GM19395 (cell line): Measurements from ENCODE around the gene THRB.

ENCODE experiments used
- ATAC-seq: cut with Tn5 transposase; IDR thresholded peaks from one replicate; pipeline ENCODE4 v1.9.1; 2021; ENCODE audit warnings: mild to moderate bottlenecking, moderate library complexity; ENCODE audit not compliant: unreplicated experiment

The THRB gene

DNA sequence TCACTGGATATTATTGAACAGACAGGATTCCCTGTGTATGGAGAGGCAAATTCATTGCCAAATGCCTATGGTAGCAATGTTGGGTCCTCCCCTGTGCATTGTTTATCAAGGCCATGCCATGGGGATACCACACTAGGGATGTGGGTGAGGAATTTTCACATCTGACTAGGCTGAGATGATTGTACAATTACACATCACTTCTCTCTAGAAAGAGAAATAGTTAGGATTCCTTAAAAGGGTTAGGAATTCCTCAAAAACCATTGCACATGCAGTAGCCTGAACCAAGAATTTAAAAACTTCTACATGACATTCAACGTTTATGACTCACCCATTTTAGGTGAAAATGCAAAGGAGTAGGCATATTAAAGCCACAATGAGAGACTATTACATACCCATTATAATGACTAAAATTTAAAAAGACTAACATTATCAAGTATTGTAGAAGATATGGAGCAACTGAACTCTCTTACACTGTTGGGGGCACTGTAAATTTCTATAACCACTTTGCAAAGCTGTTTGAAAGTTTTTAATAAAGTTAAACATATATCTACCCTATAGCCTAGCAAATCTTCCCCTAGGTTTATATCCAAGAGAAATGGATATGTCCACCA is 175.9 kb downstream of the THRB start:
- no peak for ATAC-seq

DNA sequence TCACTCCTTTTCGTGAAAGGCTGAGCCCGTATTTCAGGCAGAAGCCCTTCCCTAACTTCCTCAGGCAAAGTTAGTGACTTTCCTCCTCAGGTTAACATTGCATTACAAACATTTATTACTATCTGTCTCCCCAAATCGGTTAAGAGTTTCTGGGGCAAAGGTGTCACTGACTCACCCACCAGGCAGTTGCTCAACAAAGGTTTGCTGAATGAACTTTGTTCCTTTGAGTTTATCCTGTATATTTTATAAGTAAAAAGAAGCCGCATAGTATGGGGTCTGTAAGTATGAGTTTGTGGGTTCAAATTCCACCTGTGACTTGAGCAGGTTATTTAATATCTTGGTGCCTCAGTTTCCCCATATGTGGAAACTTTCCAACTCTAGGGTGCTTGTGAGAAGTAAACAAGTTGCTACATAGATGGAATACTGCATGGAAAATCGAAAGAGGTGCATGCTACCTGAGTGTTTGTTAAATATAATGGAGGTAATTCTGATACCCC is 177.7 kb downstream of the THRB start:
- ATAC-seq = no peak

DNA sequence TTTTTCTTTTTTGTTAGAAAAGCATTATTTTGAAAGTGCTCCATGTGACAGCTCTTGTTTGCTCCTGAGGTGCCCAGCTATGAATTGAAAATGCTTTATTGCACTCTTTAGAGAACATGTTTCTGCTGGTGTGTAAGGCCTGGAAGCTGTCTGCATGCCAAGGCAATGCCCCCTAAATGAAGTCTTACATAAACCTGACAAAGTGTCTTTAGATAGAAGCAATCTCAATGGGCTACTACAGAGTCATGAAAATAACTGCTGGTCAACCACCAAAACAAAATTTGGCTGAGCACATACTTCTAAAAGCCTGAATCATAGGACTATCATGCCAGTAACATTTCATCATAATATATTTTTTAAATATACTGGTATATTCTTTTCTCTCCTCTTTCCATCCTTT is 178.7 kb downstream of the THRB start:
- no peak for ATAC-seq

DNA sequence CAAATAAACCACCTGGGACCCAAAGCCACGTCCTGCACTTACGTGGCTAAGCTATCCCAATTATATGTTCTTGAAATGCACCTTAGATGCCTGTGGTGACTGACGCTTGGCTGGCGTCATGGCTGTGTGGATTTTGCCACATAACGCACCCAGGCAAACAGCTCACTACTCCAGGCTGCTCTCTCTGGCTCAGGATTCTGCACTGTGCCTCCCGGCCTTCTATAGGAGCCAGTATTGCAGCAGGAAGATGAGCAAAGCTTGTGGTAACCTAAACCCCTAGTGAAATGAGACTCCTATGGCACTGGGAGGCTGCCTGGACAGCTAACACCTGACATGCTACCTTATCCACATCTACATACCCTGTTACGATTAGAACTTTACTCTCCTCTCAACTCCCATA is 179.3 kb downstream of the THRB start:
- no peak for ATAC-seq

DNA sequence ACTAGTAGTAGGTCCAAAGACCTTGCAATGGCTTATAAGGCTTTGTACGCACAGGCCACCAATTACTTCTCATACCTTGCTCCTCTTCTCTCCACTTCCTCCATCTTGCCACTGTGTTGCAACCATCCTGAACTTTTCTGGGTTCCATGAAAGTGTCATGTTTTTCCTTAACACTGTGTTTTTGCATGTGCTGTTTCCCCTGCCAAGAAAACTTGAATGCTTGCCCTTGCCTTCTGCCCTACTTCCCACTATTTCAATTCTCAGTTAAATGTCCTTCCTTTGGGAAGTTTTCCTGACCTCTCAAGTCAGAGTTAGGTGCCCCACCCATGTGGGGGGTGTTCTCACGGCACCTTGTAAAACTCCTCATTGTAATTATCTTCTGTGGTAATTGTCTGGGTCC is 182.8 kb downstream of the THRB start:
- no peak for ATAC-seq

DNA sequence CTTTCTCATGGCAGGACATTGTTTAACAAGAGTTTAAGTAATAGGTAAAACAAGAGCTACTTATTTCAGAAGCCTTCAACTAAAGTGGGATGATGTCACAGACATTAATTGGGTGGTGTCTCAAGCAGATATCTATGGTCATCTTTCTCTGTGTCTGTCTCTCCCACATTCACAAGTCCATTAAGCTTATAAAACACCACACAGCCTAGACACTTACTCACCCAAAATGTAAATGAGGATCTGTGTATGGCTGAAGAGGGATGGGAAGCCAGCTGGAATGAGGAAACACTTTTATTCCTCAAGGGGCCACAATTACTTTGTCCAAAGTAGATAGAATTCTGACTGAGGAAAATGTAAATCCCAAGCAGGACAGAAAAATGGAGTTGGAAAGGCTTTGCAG is 183.8 kb downstream of the THRB start:
- no peak for ATAC-seq

DNA sequence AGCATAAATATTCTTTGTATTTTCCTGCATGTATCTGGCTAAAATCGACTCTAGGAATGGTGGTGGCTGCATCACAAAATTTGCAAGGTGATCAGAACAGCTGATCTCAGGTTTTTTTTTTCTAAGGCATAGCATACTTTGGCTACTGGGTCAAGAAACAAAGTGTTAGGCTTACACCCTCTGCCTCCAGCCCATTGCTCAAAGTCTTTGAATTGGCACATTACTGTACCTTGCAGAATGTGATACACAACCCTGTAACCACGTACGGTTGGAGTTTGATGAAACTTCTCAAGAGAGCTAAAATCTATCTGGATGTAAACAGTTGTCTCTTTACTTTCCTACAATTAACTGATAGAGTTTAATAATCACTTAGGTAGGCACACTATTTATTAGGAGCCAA is 188.1 kb downstream of the THRB start:
- no peak for ATAC-seq

DNA sequence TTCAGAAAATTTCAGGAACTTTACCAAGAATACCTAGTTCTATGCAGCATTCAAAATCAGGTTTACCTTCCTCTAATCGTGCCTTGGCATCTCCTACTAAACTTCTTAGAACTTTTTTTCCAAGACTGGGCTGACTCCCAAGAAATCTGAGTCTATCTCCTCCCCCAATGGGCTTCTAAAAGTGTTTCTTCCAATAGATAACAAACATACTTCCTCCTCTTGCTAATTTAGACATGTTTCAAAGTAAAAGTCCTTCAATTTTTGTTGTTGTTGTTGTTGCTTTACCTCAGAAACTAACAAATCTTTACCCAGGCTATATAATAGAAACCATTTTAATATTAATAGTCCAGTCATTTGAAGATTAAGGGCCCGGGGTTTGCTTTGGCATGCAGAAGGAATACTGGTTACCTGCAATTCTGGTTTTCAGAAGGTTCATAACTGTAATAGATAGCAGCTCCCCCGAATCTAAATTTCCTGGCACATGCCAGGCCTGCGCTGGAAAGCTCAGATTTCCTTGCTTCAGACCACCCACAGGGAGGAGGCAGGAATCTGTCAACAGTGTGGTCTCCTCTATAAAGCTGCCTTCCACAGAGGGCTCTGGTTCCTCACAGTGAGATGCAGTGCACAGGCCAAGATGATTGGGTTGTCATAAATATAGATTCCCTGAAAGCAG is 188.7 kb downstream of the THRB start:
- ATAC-seq = no peak

DNA sequence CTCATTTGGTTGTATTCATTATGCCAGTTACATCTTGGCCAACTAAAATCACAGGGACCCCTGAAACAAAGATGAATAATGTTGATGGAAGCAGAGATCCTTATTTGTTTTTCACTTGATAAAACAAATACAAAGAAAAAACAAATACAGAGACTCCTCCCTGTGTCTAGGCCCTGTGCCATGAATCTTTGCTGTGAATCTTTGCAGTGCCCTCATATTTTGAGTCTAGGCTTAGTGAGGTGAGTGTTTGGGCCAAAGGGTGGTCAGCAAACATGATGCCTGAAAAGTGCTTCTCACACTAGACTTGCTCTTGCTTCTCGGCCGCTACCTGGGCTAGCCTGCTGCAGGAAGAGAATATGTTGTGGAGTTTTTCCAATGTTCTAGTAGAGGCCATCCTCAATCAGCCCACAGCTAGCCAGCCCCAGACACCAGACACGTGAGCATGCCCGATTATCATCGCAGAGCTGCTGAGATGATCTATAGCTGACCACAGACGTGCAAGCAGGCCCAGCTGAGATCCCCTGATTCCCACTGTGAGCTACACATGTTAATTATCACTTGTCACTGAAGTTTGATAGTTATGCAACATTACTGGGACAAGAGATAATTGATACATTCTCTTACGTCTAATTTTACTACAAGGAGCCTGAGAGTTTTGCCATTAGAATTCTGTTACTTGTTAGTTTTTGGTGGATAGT is 191.4 kb downstream of the THRB start:
- ATAC-seq = no peak

DNA sequence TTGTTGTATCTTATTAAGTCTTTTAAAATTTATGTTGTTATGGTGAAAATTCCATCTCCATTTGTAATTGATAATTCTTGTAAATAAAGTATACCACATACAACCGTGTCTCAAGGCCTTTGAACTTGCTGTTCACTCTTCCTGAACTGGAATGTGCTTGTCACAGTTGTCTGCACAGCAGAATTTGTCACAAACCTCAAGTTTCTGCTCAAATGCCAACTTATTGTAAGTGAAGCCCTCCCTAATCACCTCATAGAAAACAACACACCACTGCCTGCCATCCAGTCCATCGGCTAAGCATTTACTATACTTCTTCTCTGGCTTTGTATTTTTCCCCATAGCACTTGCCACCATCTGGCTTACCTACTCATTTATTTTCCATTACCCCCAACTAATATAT is 192.3 kb downstream of the THRB start:
- no peak for ATAC-seq

DNA sequence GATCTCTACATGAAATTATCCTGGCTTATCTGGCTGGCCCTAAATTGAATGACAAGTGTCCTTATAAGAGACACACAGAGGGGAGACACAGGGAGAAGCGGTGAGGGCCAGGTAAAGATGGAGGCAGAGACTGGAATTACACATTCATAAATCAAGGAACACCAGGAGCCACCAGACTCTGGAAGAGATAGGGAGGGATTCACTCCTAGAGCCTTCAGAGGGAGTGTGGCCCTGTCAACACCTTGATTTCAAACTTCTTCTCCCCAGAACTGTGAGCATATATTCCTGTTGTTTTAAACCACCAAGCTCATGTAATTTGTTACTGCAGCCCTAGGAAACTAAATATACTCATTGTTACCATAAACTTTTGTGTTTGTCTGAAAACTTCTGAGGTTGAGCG is 193.7 kb downstream of the THRB start:
- no peak for ATAC-seq

DNA sequence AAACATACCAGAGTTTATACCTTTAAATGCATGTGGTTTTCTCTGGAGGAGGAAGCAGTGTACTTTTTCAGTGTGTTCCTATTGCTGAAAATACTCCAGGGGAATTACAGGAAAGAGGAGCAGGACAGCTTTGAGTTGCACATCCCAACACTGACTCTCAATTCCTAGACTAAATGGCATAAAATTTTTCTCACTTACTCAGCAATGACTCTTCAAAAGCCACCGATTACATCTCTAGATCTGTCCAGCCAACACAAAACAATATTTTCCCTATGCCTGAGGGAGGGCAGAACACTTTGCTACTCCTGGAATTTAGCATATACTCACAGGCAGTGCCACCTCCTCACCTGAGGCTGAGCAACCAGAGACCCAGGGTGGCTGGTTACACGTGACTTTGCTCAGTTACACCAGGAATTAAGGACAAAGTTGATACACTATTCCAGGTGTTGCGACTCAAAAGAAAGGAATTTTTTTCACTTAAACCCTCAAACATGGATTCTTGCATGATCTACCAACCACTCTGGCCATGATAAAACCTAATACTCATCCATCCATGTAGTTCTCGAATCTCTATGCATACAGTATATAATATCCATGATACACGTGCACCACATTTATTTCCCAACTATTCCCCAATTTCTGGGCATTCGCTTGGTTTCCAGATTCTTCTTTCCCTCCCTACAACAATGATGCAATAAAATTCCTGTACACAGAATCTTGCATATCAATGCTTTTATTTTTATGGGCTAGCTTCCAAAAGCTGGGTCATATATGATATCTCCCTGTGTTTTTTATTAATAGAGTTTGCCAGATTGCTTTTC is 194.6 kb downstream of the THRB start:
- ATAC-seq = no peak

DNA sequence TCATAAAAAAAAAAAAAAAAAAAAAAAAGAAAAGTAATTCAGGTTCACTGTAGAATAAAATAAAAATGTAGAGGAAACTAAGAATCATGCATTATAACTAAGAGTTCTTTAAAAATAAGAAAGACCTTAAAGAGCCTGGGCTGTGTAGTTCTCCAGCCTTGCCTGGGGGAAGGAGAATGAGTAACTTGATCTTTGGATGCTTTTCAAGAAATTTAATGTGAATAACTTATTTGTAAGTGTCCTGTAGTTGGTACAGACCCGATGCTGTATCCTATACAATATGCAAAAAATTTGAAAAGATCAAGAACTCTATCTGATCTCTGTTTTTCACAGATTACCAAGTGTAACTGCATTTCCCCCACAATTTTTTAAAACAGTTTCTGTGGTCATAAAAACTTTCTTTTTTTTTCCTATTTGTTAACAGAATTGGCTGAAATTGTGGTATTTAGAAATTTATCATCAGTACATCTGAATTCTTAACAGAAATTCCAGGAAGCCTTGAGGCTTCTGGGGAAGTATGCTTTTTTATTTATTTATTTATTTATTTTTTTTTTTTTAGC is 195.3 kb downstream of the THRB start:
- no peak for ATAC-seq

DNA sequence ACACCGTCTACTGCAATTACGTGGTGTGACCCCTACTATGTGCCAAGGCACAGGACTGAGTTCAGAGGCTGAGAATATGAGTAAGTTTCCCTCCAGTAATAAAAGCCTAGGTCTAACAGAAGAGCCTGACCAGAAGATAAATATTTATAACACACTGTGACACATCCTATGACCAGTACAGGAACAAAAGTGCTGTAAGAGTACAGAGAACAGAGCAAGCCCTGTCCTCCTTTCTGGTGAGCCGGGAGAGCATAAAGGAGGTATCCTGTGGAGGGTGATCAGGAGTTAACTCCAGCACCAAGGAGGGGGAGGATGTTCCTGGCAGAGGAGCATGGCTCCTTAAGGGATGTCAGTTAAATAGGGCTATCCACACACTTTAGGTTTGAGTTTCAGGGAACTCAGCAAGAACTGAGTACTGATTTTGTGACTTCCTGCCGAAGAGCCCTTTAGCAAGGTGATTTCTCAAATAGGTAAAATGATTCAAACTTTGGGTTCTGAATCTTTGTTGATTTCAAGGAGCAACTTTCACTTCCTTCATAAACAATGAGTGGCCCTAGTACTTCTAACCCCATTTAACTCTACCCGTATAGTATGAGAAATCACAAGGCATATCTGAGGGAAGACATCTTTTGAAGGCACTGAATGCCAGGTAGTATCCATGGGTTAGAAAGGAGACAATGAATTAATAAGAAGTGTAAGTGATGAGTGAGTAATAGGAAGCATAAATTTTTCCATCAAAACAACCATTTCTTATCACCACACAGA is 198.0 kb downstream of the THRB start:
- ATAC-seq = no peak

DNA sequence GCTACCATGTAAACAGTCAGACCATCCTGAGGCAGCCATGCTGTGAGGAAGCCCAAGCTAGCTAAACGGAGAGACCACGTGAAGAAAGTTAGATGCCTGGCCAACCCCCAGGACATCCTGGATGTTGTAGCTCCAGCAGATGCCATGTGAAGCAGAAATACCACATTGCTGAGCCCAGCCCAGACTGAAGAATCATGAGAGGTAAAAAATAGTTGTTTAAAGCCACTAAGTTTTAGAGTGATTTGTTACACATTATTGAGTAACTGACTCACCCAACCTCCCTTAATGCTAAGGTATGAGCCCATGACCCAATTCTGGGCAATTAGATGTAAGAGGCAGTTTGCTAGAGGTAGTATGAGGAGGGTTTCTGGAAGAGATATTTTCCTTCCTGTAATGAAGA is 200.5 kb downstream of the THRB start:
- ATAC-seq = no peak

DNA sequence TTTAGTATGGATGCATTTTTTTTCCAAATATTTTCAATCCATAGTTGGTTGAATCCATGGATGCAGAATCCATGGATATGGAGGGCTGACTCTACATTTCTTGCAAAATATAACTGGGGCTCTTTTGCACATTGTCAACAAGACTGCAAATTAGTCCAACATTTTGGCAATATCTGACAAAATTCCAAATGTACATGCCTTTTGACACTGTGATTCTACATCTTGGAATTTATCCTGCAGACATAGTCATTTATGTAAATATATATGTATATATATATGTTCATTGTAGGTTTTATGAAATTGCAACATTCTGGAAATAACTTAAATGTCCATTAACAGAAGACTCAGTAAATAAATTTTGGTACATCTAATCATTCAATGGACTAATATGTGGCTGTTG is 203.0 kb downstream of the THRB start:
- no peak for ATAC-seq

DNA sequence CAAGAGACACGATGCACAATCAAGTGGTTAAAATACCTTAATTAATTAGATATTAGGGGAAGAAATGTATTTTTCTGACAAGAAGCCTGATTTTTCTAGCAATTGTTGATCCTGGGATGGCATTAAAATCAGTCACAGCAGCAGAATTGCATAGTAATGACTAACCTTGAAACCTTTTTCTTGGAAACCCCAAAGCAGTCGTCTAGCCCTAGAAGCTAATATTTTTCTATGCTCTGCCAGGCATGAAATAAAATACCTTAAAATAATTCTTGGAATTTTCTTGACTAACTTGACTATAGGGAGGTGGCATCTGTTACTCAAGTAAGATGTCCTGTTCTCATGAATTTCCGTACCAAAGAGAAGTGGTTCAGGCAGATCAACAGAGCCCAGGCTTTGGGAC is 204.1 kb downstream of the THRB start:
- ATAC-seq = no peak

DNA sequence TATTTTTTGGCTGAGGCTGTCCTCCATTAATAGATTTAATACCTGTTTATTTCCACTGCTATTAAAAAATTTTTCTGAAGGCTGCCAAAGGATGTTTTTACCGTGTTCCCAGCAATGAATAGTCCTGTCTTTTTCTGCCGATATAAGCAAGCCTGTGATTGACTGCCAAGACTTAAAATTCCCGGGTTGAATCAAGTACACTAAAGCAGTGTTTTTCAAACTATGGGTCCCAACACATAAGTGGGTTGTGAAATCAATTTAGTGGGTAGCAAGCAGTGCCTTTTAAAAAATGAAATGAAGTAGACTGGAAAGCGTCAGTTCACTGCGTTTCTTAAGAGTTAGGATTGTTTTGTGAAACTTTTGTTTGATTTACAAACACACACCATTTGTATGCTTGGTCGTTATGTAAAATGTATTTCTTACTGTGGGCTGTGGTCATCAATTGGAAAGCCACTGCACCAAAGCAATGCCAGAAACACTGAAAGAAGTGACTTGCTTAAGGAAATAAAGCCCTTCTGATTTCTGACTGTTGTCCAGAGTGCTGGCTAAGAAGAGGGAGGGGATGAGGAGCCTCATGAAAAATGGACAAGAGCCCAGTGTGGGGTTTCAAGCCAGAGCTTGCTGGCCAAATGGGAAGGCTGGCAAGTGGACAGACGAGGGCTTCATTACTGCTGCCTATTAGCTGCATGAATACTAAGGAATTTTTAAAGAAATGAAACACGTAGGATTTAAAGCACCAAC is 206.0 kb downstream of the THRB start:
- no peak for ATAC-seq

DNA sequence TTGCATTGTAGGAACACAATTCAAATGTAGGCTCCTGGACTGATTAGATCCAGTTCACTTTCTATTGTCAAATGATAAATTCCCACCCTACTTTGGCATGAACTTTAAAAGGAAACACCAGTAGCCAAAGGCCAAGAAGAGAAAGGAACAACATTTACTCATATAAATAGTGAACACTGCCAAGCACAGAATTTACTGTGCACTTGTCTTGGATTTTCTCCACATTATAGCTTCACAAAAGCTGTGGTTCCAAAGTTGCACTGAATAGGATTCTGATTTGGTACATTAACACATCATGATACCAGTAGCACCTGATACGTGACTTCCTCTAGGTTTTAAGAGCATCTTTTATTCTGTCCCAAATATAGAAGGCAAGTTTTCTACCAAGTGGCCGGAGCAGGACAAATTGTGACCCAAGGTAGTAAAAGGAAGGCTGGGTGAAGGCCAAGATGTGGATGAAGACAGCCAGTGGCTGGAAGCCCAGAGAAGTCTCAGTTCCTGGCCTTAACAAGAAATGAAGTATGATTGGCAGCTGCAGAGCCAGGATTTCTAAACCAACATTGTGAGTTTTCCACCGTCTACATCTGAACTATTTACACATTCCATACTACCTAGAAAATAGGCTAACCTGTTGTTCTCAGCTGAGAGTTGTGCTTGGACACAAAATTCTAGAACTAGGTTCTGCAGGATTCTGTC is 206.7 kb downstream of the THRB start:
- ATAC-seq = no peak
